ENCODE results near the gene LILRB4.

GRCh38 chr19:54684527-54684926, 21.7 kb downstream of the LILRB4 start:
- TF ChIP-seq GATA3 (IDR thresholded peaks at IDR 0.05; ENCODE audit: low read depth, low read length): no peak
- no peak for TF ChIP-seq GATA2 (IDR thresholded peaks at IDR 0.05; ENCODE audit: low read depth, low read length)
